Activated naive CD8-positive, alpha-beta T cell treated with anti-CD3 and anti-CD28 coated beads, Interleukin-2, amount 50 U/mL, for 24 hours (primary cell): Measurements from ENCODE around the gene PROSER3.

Experiments used
- ATAC-seq: fragments of 150-1000 bp; cut with Tn5 transposase; one replicate; pipeline ENCODE4 v1.10.0; 2021
- DNase-seq: peaks from one replicate; pipeline ENCODE4 v3.0.0; 2021
- H3K27ac Mint-ChIP-seq: one replicate; pipeline ENCODE4 v1.8.0; 2021; ENCODE audit warnings: mild to moderate bottlenecking, mixed read lengths
- H3K27me3 Mint-ChIP-seq: one replicate; pipeline ENCODE4 v1.8.0; 2021; ENCODE audit warnings: mixed read lengths
- H3K36me3 Mint-ChIP-seq: one replicate; pipeline ENCODE4 v1.8.0; 2021; ENCODE audit warnings: low read depth, mixed read lengths
- H3K4me1 Mint-ChIP-seq: one replicate; pipeline ENCODE4 v1.8.0; 2021; ENCODE audit warnings: mixed read lengths
- H3K4me3 Mint-ChIP-seq: one replicate; pipeline ENCODE4 v1.8.0; 2021; ENCODE audit warnings: mild to moderate bottlenecking, moderate library complexity, mixed read lengths
- H3K9me3 Mint-ChIP-seq: one replicate; pipeline ENCODE4 v1.8.0; 2021; ENCODE audit warnings: mixed read lengths

The PROSER3 gene

DNA sequence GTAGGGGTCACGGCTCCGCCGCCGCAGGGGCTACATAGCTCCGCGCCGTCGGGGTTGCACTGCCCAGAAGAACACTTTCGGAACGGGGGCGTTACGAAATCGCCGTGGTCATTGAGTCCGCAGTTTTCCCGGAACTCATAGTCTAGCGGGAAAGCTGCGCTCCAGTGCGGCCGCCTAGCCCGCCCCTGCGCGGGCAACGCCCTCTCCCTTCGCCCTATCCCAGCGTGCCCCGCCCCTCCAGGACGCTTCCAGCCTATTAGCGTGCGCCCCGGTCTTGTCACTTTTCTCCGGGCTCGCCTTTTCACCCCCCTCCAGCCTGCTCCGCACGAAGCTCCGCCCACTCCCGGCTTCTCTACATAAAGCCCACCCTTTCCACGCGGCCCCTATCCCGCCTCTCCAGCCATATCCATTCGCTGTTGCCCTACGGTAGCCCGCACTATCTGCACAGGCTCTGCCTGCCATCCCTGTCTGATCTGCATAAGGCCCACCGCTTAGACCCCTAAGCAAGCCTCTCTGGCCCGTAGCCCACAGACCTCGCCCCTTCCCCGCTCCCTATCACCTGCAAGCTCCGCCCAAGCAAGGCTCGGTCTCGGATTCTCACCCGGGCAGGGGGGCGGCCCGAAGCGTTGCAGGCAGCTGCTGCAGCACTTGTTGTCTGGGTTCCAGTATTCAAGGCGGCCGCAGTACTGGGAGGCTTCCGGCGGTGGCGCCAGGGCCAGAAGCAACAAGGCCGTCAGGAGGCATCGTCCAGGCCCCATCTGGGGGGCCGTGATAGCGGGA, 17.4 kb upstream of the PROSER3 start:
- Mint-ChIP-seq H3K4me3 (peak overlapping the region; percentile 97), H3K9me3 (no peaks in the 10 kb centered on the region), H3K27ac (peak overlapping the region; percentile 92), H3K27me3 (no peaks in the 10 kb centered on the region), H3K4me1 (peaks cover 53% of the 10 kb centered on the region), H3K36me3 (peaks cover 37% of the 10 kb centered on the region)
- DNase-seq = peak; percentile 97
- ATAC-seq = peak; percentile 70

- DNase-seq (no peak), ATAC-seq (no peak)
- no peaks in the 10 kb centered on the region for H3K27me3 Mint-ChIP-seq
- peaks cover 59% of the 10 kb centered on the region for H3K4me1 Mint-ChIP-seq
- H3K4me3 Mint-ChIP-seq = peak overlapping the region; percentile 97
- H3K9me3 Mint-ChIP-seq = no peaks in the 10 kb centered on the region
- H3K27ac Mint-ChIP-seq = peak overlapping the region; percentile 92
- peaks cover 36% of the 10 kb centered on the region for H3K36me3 Mint-ChIP-seq
Measured at GRCh38 chr19:35741203-35741515, 16.8 kb upstream of the PROSER3 start.

GRCh38 chr19:35742121-35742724, 15.8 kb upstream of the PROSER3 start, which contains the start of gene IGFLR1:
TSS of gene IGFLR1 (minus strand) at chr19:35742452. CDS start at chr19:35741180, 1,272 bp downstream.
- ATAC-seq (peak; percentile 6), DNase-seq (peak; percentile 86)
- Mint-ChIP-seq H3K4me3 (peak within 1 kb of the TSS; percentile 97), H3K4me1 (peaks cover 58% of the 10 kb centered on the region), H3K36me3 (peaks cover 31% of the 10 kb centered on the region), H3K27me3 (no peaks in the 10 kb centered on the region), H3K9me3 (no peaks in the 10 kb centered on the region), H3K27ac (peak within 1 kb of the TSS; percentile 99)

DNA sequence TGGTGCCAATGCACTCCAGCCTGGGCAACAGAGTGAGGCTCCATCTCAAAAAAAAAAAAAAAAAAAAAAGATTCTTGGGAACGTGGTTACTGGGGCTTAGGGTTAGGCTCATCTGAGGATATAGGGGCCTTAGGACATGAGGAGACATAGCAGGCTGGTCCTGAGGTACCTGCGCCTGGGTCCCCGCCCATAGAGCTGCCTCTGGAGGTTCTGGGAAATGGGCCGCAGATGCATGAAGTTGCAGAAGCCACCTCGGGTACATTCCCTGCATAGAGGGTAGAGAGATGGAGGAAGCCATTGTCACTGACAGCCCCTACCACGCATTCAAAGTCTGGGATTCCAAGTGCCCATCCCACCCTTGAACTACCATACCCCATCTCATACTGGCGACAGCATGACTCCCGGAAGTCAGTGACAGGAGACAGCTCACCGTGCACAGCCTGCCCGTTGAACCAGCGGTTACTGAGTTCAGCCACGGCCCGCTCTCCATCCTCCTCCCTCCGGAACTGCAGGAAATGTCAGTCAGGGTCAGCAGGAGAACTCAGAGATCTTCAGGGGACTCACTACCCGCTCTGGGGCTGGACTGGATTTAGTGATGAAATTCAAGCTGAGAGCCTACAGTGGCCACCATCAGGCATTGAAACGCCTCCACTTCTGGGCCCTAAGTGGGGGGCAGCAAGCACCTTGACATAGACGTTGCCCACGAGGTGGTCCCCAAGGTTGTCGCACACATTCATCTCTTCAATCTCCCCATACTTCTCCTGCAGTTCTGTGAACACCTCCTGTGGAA, 14.1 kb upstream of the PROSER3 start:
- Mint-ChIP-seq H3K36me3 (peaks cover 26% of the 10 kb centered on the region), H3K4me1 (peaks cover 64% of the 10 kb centered on the region), H3K9me3 (no peaks in the 10 kb centered on the region), H3K4me3 (peak overlapping the region; percentile 97), H3K27me3 (no peaks in the 10 kb centered on the region), H3K27ac (peak overlapping the region; percentile 99)
- no peak for DNase-seq
- no peak for ATAC-seq

GRCh38 chr19:35744430-35745327, 13.3 kb upstream of the PROSER3 start:
- Mint-ChIP-seq H3K4me1 (peaks cover 66% of the 10 kb centered on the region), H3K4me3 (peak overlapping the region; percentile 97), H3K27ac (peak overlapping the region; percentile 99), H3K9me3 (no peaks in the 10 kb centered on the region), H3K36me3 (peaks cover 24% of the 10 kb centered on the region), H3K27me3 (no peaks in the 10 kb centered on the region)
- DNase-seq (peak; percentile 94), ATAC-seq (peak; percentile 42)

GRCh38 chr19:35745328-35746086, 12.5 kb upstream of the PROSER3 start, which contains the start of the genes PSENEN and U2AF1L4:
TSS of gene PSENEN (plus strand) at chr19:35745651. CDS start at chr19:35745931, 280 bp downstream.
TSS of gene U2AF1L4 (minus strand) at chr19:35745418. CDS start at chr19:35745391, 27 bp downstream.
- peaks cover 63% of the 10 kb centered on the region for H3K4me1 Mint-ChIP-seq
- no peaks in the 10 kb centered on the region for H3K27me3 Mint-ChIP-seq
- no peaks in the 10 kb centered on the region for H3K9me3 Mint-ChIP-seq
- peak; percentile 58 for ATAC-seq
- peak within 1 kb of the TSS; percentile 97 for H3K4me3 Mint-ChIP-seq
- peak; percentile 94 for DNase-seq
- peak within 1 kb of the TSS; percentile 99 for H3K27ac Mint-ChIP-seq
- peaks cover 24% of the 10 kb centered on the region for H3K36me3 Mint-ChIP-seq

DNA sequence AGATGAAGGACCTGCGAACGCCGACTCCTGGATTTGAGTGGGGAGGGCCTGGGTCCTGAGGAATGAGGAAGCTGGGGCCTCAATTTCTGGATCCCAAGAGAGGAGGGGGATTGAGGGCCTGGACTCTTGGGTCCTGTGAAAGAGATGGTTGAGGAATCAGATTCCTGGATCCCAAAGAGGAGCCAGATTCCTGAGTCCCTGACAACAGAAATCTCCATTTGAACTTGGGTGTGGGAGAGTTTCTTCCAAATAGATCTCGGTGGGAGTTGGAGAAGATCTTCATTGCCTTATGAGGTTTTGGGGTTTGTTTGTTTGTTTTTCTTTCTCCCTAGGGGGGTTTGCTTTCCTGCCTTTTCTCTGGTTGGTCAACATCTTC, 11.9 kb upstream of the PROSER3 start:
- peaks cover 20% of the 10 kb centered on the region for H3K36me3 Mint-ChIP-seq
- ATAC-seq = no peak
- peaks cover 60% of the 10 kb centered on the region for H3K4me1 Mint-ChIP-seq
- H3K27me3 Mint-ChIP-seq = no peaks in the 10 kb centered on the region
- DNase-seq = no peak
- H3K9me3 Mint-ChIP-seq = no peaks in the 10 kb centered on the region
- H3K27ac Mint-ChIP-seq = peak overlapping the region; percentile 99
- H3K4me3 Mint-ChIP-seq = peak overlapping the region; percentile 97

- Mint-ChIP-seq H3K4me3 (peak overlapping the region; percentile 97), H3K27ac (peak overlapping the region; percentile 99), H3K27me3 (no peaks in the 10 kb centered on the region), H3K4me1 (peaks cover 60% of the 10 kb centered on the region), H3K9me3 (no peaks in the 10 kb centered on the region), H3K36me3 (peaks cover 20% of the 10 kb centered on the region)
- no peak for ATAC-seq
- no peak for DNase-seq
Measured at GRCh38 chr19:35746531-35746930, 11.4 kb upstream of the PROSER3 start.

DNA sequence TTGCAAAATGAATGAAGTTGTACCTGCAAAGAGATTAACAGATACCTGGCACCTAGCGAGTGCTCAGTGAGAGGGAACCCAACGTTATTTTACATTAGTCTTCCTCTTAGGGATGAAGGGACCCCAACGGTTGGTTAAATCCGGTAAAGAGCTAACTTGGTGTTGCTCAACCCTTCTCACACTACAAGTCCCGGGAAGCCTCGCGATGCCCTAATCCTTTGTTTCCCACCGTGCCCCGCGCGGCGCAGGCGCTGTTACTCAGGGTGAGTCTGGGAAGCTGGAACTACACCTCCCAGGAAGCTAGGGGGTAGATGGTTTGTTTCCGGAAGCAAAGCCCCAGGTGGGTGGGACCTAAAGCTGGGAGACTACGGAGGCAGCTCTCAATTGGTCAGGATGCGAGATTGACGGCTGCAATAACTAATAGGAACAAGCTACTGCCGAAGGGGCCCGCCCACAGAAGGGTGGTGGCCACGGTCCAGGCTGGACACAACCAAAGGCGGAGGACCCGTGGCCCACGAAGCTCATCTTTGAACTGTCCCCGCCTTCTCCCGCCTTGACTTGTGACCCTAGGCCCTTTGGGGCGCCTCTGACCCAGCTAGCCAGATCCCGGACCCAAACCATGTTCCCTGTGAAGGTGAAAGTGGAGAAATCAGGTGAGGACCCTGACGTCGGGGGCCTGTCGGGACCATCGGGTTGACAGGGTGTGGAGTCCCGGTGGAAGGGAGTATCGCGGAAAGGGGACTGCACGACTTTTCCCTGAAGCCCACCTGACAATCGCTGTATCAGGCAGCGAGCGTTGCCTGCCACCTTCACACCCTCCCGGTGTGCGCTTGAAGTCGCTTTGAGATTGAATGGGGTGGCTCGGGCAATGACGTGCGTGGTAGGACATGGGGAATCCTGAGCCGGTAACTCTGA, 9.6 kb upstream of the PROSER3 start, which contains the start of gene LIN37:
Gene LIN37, plus strand, starts transcription at position 471 of the 915 bp plus-strand sequence. Its CDS starts 149 bp downstream, at position 620.
- peaks cover 47% of the 10 kb centered on the region for H3K4me1 Mint-ChIP-seq
- H3K9me3 Mint-ChIP-seq = no peaks in the 10 kb centered on the region
- H3K4me3 Mint-ChIP-seq = peak within 1 kb of the TSS; percentile 97
- DNase-seq (peak; percentile 97), ATAC-seq (peak; percentile 79)
- H3K27me3 Mint-ChIP-seq = no peaks in the 10 kb centered on the region
- peak within 1 kb of the TSS; percentile 90 for H3K27ac Mint-ChIP-seq
- H3K36me3 Mint-ChIP-seq = peaks cover 11% of the 10 kb centered on the region

DNA sequence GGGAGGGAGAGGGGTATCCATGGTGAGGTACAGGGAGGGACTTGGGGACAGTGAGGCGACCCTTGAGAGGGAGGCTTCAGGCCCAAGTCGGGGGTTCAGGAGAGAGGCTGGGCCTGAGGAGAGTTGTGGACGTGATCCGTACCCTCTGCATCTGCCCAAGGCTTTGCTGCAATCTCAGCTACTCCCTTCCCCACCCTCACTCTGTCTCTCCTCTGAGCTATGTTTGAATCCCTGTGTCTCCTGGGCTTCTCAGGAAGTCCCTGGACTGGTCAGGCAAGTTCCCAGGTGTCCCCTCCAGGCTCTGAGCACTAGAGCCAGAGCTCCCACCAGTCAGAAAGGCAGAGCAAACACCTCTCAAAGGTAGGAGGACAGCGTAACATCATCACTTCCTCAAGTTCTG, 7.8 kb upstream of the PROSER3 start:
- peaks cover 8% of the 10 kb centered on the region for H3K36me3 Mint-ChIP-seq
- no peak overlapping the region for H3K27ac Mint-ChIP-seq
- peak overlapping the region; percentile 11 for H3K4me3 Mint-ChIP-seq
- peaks cover 2% of the 10 kb centered on the region for H3K27me3 Mint-ChIP-seq
- H3K4me1 Mint-ChIP-seq = peaks cover 39% of the 10 kb centered on the region
- no peaks in the 10 kb centered on the region for H3K9me3 Mint-ChIP-seq
- ATAC-seq (no peak), DNase-seq (no peak)

- ATAC-seq (no peak), DNase-seq (no peak)
- peaks cover 8% of the 10 kb centered on the region for H3K27me3 Mint-ChIP-seq
- peaks cover 9% of the 10 kb centered on the region for H3K36me3 Mint-ChIP-seq
- no peaks in the 10 kb centered on the region for H3K9me3 Mint-ChIP-seq
- H3K4me3 Mint-ChIP-seq = no peak overlapping the region
- no peak overlapping the region for H3K27ac Mint-ChIP-seq
- H3K4me1 Mint-ChIP-seq = peaks cover 31% of the 10 kb centered on the region
Measured at GRCh38 chr19:35751839-35752745, 5.9 kb upstream of the PROSER3 start.
